ENCODE measurements around the gene ARHGAP15. TPM values are rescaled to one million over a fixed set of nuclear protein-coding genes. Genes with fewer than 3 reads are reported as not detected.

ARHGAP15 gene
- total RNA-seq, 1 experiment from 2014 or later = 0.26 TPM

- H3K9me3 ChIP-seq (replicated peaks) = peaks cover 3% of the 10 kb centered on the region; the same call in 1 of the 2 replicates
- no peak overlapping the region for H3K4me3 ChIP-seq
- H3K27me3 ChIP-seq = no peaks in the 10 kb centered on the region
- H3K27ac ChIP-seq = no peak overlapping the region
- H3K4me1 ChIP-seq = no peaks in the 10 kb centered on the region
- no peaks in the 10 kb centered on the region for H3K36me3 ChIP-seq
- no peak for DNase-seq
Observed at GRCh38 chr2:143410082-143410897, 281.1 kb downstream of the ARHGAP15 start.

GRCh38 chr2:143415571-143415970, 286.4 kb downstream of the ARHGAP15 start:
- Histone ChIP-seq H3K9me3 (replicated peaks) (peaks cover 5% of the 10 kb centered on the region; the same call in 1 of the 2 replicates), H3K4me3 (no peak overlapping the region), H3K27ac (no peak overlapping the region), H3K36me3 (no peaks in the 10 kb centered on the region), H3K27me3 (no peaks in the 10 kb centered on the region), H3K4me1 (no peaks in the 10 kb centered on the region)
- no peak for DNase-seq

- Histone ChIP-seq H3K9me3 (replicated peaks) (peaks cover 5% of the 10 kb centered on the region; the same call in 1 of the 2 replicates), H3K27ac (no peak overlapping the region), H3K27me3 (no peaks in the 10 kb centered on the region), H3K4me3 (no peak overlapping the region), H3K36me3 (no peaks in the 10 kb centered on the region), H3K4me1 (no peaks in the 10 kb centered on the region)
- DNase-seq = no peak
Observed at GRCh38 chr2:143417428-143417827, 288.2 kb downstream of the ARHGAP15 start.

- Histone ChIP-seq H3K9me3 (replicated peaks) (peaks cover 4% of the 10 kb centered on the region; the same call in 1 of the 2 replicates), H3K4me1 (peaks cover 5% of the 10 kb centered on the region; the same call in 1 of the 2 replicates), H3K27me3 (no peaks in the 10 kb centered on the region), H3K36me3 (no peaks in the 10 kb centered on the region), H3K4me3 (no peak overlapping the region), H3K27ac (no peak overlapping the region)
- DNase-seq = no peak
Observed at GRCh38 chr2:143420313-143420712, 291.1 kb downstream of the ARHGAP15 start.

- Histone ChIP-seq H3K27ac (no peak overlapping the region), H3K9me3 (replicated peaks) (no peaks in the 10 kb centered on the region), H3K4me3 (no peak overlapping the region), H3K36me3 (no peaks in the 10 kb centered on the region), H3K27me3 (no peaks in the 10 kb centered on the region), H3K4me1 (peaks cover 14% of the 10 kb centered on the region)
- DNase-seq = no peak
Observed at GRCh38 chr2:143422681-143423080, 293.5 kb downstream of the ARHGAP15 start.

GRCh38 chr2:143425896-143426295, 296.7 kb downstream of the ARHGAP15 start:
- Histone ChIP-seq H3K4me1 (peaks cover 25% of the 10 kb centered on the region), H3K4me3 (no peak overlapping the region), H3K9me3 (replicated peaks) (0 out of 2 replicates have a peak, but pooled peaks cover 4% of the 10 kb centered on the region), H3K27ac (no peak overlapping the region), H3K36me3 (no peaks in the 10 kb centered on the region), H3K27me3 (no peaks in the 10 kb centered on the region)
- no peak for DNase-seq

- no peak for DNase-seq
- no peak overlapping the region for H3K4me3 ChIP-seq
- no peaks in the 10 kb centered on the region for H3K36me3 ChIP-seq
- no peak overlapping the region for H3K27ac ChIP-seq
- 0 out of 2 replicates have a peak, but pooled peaks cover 4% of the 10 kb centered on the region for H3K9me3 ChIP-seq (replicated peaks)
- H3K4me1 ChIP-seq = peaks cover 25% of the 10 kb centered on the region
- no peaks in the 10 kb centered on the region for H3K27me3 ChIP-seq
Observed at GRCh38 chr2:143426296-143426695, 297.1 kb downstream of the ARHGAP15 start.

- DNase-seq = no peak
- no peak overlapping the region for H3K4me3 ChIP-seq
- H3K27me3 ChIP-seq = no peaks in the 10 kb centered on the region
- H3K9me3 ChIP-seq (replicated peaks) = 0 out of 2 replicates have a peak, but pooled peaks cover 4% of the 10 kb centered on the region
- H3K4me1 ChIP-seq = peaks cover 20% of the 10 kb centered on the region
- no peak overlapping the region for H3K27ac ChIP-seq
- no peaks in the 10 kb centered on the region for H3K36me3 ChIP-seq
Observed at GRCh38 chr2:143428700-143429099, 299.5 kb downstream of the ARHGAP15 start.

GRCh38 chr2:143429932-143430679, 300.9 kb downstream of the ARHGAP15 start:
- Histone ChIP-seq H3K27me3 (no peaks in the 10 kb centered on the region), H3K9me3 (replicated peaks) (0 out of 2 replicates have a peak, but pooled peaks cover 4% of the 10 kb centered on the region), H3K27ac (no peak overlapping the region), H3K4me3 (no peak overlapping the region), H3K4me1 (peaks cover 20% of the 10 kb centered on the region), H3K36me3 (no peaks in the 10 kb centered on the region)
- peak in 1 of 2 experiments; percentile 70 for DNase-seq

- Histone ChIP-seq H3K27me3 (no peaks in the 10 kb centered on the region), H3K27ac (no peak overlapping the region), H3K36me3 (no peaks in the 10 kb centered on the region), H3K4me3 (no peak overlapping the region), H3K9me3 (replicated peaks) (0 out of 2 replicates have a peak, but pooled peaks cover 4% of the 10 kb centered on the region), H3K4me1 (peaks cover 20% of the 10 kb centered on the region)
- DNase-seq = no peak
Observed at GRCh38 chr2:143431316-143431715, 302.1 kb downstream of the ARHGAP15 start.

GRCh38 chr2:143433251-143433650, 304.0 kb downstream of the ARHGAP15 start:
- H3K9me3 ChIP-seq (replicated peaks) = 0 out of 2 replicates have a peak, but pooled peaks cover 4% of the 10 kb centered on the region
- no peaks in the 10 kb centered on the region for H3K27me3 ChIP-seq
- H3K27ac ChIP-seq = no peak overlapping the region
- peak in 1 of 2 experiments; percentile 28 for DNase-seq
- no peaks in the 10 kb centered on the region for H3K36me3 ChIP-seq
- H3K4me1 ChIP-seq = peaks cover 7% of the 10 kb centered on the region; the same call in 1 of the 2 replicates
- no peak overlapping the region for H3K4me3 ChIP-seq

- H3K27ac ChIP-seq = no peak overlapping the region
- H3K36me3 ChIP-seq = no peaks in the 10 kb centered on the region
- no peak for DNase-seq
Observed at GRCh38 chr2:143433840-143434239, 304.6 kb downstream of the ARHGAP15 start.

GRCh38 chr2:143434445-143434844, 305.2 kb downstream of the ARHGAP15 start:
- no peak for DNase-seq
- Histone ChIP-seq H3K4me1 (peaks cover 2% of the 10 kb centered on the region; the same call in 1 of the 2 replicates), H3K36me3 (no peaks in the 10 kb centered on the region), H3K27me3 (no peaks in the 10 kb centered on the region), H3K9me3 (replicated peaks) (0 out of 2 replicates have a peak, but pooled peaks cover under 1% of the 10 kb centered on the region), H3K27ac (no peak overlapping the region), H3K4me3 (no peak overlapping the region)

More at GRCh38 chr2:143433840-143434239, 304.6 kb downstream of the ARHGAP15 start:
- Histone ChIP-seq H3K4me3 (no peak overlapping the region), H3K4me1 (peaks cover 4% of the 10 kb centered on the region; the same call in 1 of the 2 replicates), H3K9me3 (replicated peaks) (0 out of 2 replicates have a peak, but pooled peaks cover 4% of the 10 kb centered on the region), H3K27me3 (no peaks in the 10 kb centered on the region)

GRCh38 chr2:143435131-143435530, 305.9 kb downstream of the ARHGAP15 start:
- no peak for DNase-seq
- H3K4me1 ChIP-seq = no peaks in the 10 kb centered on the region
- H3K4me3 ChIP-seq = no peak overlapping the region
- H3K9me3 ChIP-seq (replicated peaks) = no peaks in the 10 kb centered on the region
- H3K27ac ChIP-seq = no peak overlapping the region
- no peaks in the 10 kb centered on the region for H3K36me3 ChIP-seq
- no peaks in the 10 kb centered on the region for H3K27me3 ChIP-seq

- Histone ChIP-seq H3K27me3 (no peaks in the 10 kb centered on the region), H3K27ac (no peak overlapping the region), H3K9me3 (replicated peaks) (no peaks in the 10 kb centered on the region), H3K4me3 (no peak overlapping the region), H3K36me3 (no peaks in the 10 kb centered on the region), H3K4me1 (no peaks in the 10 kb centered on the region)
- no peak for DNase-seq
Observed at GRCh38 chr2:143436951-143437350, 307.7 kb downstream of the ARHGAP15 start.
